Measurements from ENCODE around the gene BBS2.

Gene BBS2

DNA sequence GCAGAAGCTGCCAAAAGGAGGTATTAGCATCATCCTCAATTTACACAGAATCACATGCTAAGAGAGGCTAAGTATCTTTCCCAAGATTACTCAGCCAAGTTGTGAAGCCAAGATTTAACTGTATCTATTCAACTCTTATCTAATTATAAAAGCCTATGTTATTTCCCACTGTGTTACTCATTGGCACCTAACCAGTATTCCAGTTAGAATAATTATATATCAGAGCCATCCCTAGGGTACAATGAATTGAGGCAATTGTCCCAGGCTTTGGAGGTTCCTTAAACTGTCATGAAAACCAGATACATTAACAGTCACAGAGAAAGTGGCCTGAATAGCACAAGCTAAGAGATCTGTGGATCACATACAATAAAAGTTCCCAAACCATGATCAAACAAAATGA, 83.6 kb downstream of the BBS2 start:
- no peak for DNase-seq
